NK-92 (cell line): ENCODE data around the gene ISX.

Experiments
- DNase-seq: peaks from one replicate; lab custom pipeline; 2025; ENCODE audit not compliant: unreplicated experiment; lab: John Stamatoyannopoulos, UW

The ISX gene

DNA sequence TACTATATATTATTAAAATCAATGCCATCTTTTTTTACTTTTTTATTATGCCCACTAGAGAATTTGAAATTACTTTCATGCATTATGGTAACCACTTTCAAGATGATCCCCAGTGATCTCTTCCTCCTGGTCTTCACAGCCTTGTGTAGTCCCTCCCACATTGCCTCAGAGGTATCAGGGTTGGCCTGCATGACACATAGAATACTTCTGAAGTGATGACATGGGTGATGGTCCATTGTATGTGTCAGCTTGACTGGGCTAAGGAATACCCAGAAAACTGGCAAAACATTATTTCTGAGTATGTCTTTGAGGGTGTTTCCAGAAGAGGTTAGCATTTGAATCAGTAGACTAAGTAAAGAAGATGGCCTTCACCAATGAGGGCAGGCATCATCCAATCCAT, 14.2 kb upstream of the ISX start:
- DNase-seq: no peak

- no peak for DNase-seq
Observed at GRCh38 chr22:35053060-35053835, 12.7 kb upstream of the ISX start.

- no peak for DNase-seq
Observed at GRCh38 chr22:35054064-35054463, 11.9 kb upstream of the ISX start.

GRCh38 chr22:35056486-35056885, 9.5 kb upstream of the ISX start:
- DNase-seq: no peak

DNA sequence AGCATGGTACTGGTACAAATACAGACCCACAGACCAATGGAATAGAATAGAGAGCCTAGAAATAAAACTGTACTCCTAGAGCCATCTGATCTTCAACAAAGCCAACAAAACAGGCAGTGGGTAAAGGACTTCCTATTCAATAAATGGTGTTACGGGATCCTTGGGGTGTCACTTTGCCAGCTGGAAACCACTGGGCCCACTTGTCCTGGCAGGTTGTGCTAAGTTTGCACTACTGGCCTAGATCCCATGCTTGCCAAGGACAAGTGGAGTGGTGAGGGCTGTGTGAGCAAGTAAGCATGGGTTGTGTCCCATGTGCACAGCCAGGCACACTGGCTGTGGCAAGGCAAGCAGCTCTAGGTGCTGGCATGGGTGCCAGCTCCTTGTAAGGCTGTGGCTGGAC, 8.8 kb upstream of the ISX start:
- DNase-seq: no peak

- DNase-seq: no peak
Observed at GRCh38 chr22:35059632-35060031, 6.3 kb upstream of the ISX start.

DNA sequence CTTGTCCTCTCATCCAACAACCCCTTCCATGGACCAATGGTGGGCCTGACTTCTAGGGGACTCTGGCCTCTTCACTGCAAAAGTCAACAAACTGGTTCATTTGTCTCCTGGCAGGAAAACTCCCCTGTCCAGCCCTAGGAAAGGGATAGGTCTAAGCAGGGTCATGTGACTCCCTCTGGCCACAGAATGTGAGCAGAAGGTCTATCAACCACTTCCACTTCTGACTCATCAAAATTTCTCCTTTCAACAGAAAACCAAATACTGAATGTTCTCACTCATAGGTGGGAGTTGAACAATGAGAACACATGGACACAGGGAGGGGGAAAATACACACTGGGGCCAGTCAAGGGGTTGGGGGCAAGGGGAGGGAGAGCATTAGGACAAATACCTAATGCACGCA, 1.3 kb upstream of the ISX start:
- no peak for DNase-seq

GRCh38 chr22:35065183-35065582, 775 bp upstream of the ISX start:
- no peak for DNase-seq

DNA sequence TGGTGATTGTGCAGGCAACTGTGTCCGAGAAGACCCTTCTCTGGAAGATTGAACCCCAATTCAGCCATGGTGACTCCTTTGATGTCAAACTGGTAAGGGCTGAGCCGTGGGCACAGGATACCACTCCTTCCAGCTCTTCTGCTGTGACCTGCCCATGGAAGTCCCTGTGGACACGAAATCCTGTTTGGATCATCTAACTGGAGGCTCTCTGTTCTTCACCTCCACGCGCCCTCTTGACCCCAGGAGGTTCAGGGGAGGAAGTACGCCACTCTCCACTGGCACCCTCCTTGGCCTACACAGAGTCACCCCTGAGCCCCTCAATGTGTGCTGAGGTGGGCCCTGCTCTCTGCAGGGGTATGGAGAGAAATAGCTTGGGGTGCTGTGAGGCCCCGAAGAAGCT, 810 bp downstream of the ISX start:
- DNase-seq: no peak

DNA sequence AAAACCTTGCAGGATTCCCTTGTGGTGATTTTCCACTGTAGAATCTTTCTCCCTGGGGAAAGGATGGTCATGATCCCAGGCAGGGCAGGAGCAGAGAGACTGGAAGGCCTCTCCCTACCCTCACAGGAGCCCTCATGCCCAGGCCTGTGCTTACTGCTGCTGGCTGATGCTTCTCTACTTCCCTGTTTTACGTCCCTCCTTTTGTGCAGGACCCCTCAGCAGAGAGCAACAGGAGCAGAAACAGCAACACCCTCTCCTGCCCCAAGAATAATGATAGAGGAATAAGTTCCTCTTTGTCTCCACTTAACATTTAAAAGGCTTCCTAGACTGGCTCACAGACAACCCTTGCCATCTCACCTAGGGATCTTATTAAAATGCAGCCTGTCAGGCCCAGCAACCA, 3.6 kb downstream of the ISX start:
- no peak for DNase-seq

- no peak for DNase-seq
Observed at GRCh38 chr22:35070451-35071093, 4.6 kb downstream of the ISX start.

- no peak for DNase-seq
Observed at GRCh38 chr22:35071784-35072183, 5.8 kb downstream of the ISX start.

- no peak for DNase-seq
Observed at GRCh38 chr22:35072925-35073324, 7.0 kb downstream of the ISX start.

DNA sequence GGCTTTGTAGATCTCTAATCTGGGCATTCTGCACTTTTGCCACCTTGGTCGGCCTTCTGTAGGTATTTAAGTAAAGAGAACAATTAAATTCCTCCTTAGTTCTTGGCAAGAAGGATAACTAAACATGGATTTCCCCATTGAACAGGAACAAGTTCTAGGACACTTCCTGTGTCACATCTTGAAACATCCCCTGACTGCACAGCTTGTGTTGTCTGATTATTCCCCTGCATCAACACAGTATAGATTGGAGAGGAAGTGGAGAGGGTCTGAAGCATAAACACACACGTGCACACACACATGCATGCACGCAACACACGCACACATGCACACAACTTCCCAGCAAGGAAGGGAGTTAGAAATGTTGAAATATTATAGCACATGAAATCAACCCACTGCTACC, 8.6 kb downstream of the ISX start:
- no peak for DNase-seq

DNA sequence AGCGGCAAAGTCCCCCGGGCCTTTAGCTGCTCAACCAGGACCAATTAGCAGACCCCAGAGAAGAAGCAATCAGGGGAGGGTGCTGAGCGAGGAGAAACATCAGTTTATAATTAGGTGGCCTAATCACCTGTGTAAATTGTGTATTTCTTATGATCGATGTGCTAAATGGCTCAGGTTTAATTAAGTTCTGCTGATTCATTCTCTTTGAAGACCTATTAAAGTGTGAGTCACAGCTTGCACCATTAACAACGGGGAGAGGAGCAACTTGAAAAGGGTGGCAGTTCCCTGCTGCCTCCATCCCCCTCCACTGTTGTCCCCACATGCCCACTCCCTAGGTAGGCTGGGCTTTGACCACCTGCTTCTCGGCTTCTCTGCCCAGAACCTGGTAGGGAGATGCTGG, 10.7 kb downstream of the ISX start:
- DNase-seq: no peak

- DNase-seq: no peak
Observed at GRCh38 chr22:35085621-35086020, 19.7 kb downstream of the ISX start.

GRCh38 chr22:35089139-35089538, 23.2 kb downstream of the ISX start:
- no peak for DNase-seq

GRCh38 chr22:35092406-35092805, 26.4 kb downstream of the ISX start:
- DNase-seq: no peak

GRCh38 chr22:35098921-35099320, 33.0 kb downstream of the ISX start:
- no peak for DNase-seq

DNA sequence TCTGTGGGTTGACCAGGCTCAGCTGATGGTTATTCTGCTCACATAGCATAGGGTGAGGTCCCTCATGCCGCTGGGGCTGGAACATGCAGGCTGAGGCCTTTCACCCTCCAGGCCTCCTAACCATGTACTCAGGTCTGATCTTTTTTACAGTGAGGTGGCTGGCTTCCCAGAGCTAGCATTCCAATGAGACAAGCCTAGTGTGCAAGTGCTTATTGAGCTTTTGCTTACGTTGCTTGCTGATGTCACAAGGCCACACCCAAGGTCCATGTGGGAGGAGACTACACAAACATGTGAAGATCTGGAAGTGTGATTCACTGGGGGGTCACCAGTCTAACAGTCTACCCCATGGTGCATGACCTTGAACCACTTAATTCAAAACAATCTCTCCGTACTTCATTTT, 33.9 kb downstream of the ISX start:
- DNase-seq: no peak

- DNase-seq: no peak
Observed at GRCh38 chr22:35102663-35103062, 36.7 kb downstream of the ISX start.

DNA sequence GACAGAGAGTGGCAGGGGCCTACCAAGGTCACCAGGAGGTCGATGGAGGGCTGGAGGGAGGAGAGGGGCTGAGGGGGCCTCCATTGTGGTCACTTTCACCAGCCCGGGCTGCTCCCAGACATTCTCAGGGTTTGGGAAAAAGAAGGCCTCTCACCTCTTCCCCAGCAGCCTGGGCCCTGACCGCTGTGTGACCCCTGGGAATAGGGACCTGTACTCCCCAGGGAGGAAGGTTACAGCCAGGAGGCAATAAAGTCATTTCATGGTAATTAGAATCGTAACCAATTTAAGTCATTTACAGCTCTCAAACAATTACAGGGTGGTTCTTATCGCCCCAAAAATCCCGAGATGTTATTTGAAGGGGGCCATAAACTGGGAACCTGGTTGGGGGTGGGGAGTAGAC, 37.8 kb downstream of the ISX start:
- DNase-seq: no peak

GRCh38 chr22:35104491-35104890, 38.5 kb downstream of the ISX start:
- no peak for DNase-seq
